NK-92 (cell line): ENCODE measurements around the gene OTOGL.
"Not testable (repeated sequence)": the region's sequence is repeated elsewhere in the genome, so short reads cannot be mapped to it uniquely, and the experiment has no call there.

Source experiments
- DNase-seq: peaks from one replicate; lab custom pipeline; 2025; ENCODE audit not compliant: unreplicated experiment; lab: John Stamatoyannopoulos, UW

Gene OTOGL

GRCh38 chr12:80213871-80214270 lies 114.5 kb downstream of the OTOGL start:
- no peak for DNase-seq

- DNase-seq = no peak
These were observed 117.7 kb downstream of the OTOGL start for GRCh38 chr12:80217011-80217535.

- not testable (repeated sequence) for DNase-seq
These were observed 119.6 kb downstream of the OTOGL start for GRCh38 chr12:80218925-80219324.

GRCh38 chr12:80219345-80219744 lies 120.0 kb downstream of the OTOGL start:
- DNase-seq = no peak

- no peak for DNase-seq
These were observed 122.9 kb downstream of the OTOGL start for GRCh38 chr12:80222261-80222660.

- no peak for DNase-seq
These were observed 127.2 kb downstream of the OTOGL start for GRCh38 chr12:80226576-80226975.

- not testable (repeated sequence) for DNase-seq
These were observed 128.6 kb downstream of the OTOGL start for GRCh38 chr12:80227904-80228303.

- DNase-seq = no peak
These were observed 130.7 kb downstream of the OTOGL start for GRCh38 chr12:80230068-80230467.

GRCh38 chr12:80232837-80233236 lies 133.5 kb downstream of the OTOGL start:
- no peak for DNase-seq

- DNase-seq = no peak
These were observed 134.6 kb downstream of the OTOGL start for GRCh38 chr12:80233926-80234325.

- no peak for DNase-seq
These were observed 135.3 kb downstream of the OTOGL start for GRCh38 chr12:80234667-80235066.

GRCh38 chr12:80235944-80236343 lies 136.6 kb downstream of the OTOGL start:
- no peak for DNase-seq

GRCh38 chr12:80239867-80240266 lies 140.5 kb downstream of the OTOGL start:
- no peak for DNase-seq

- DNase-seq = no peak
These were observed 142.4 kb downstream of the OTOGL start for GRCh38 chr12:80241576-80242273.

- DNase-seq = no peak
These were observed 143.0 kb downstream of the OTOGL start for GRCh38 chr12:80242321-80242720.

GRCh38 chr12:80249581-80249980 lies 150.2 kb downstream of the OTOGL start:
- DNase-seq = not testable (repeated sequence)

- DNase-seq = no peak
These were observed 158.6 kb downstream of the OTOGL start for GRCh38 chr12:80257920-80258319.

- no peak for DNase-seq
These were observed 160.9 kb downstream of the OTOGL start for GRCh38 chr12:80260269-80260668.

- no peak for DNase-seq
These were observed 162.1 kb downstream of the OTOGL start for GRCh38 chr12:80261403-80261802.

GRCh38 chr12:80262346-80262745 lies 163.0 kb downstream of the OTOGL start:
- DNase-seq = no peak

GRCh38 chr12:80262771-80263170 lies 163.4 kb downstream of the OTOGL start:
- no peak for DNase-seq

GRCh38 chr12:80264386-80264785 lies 165.0 kb downstream of the OTOGL start:
- DNase-seq = no peak

- no peak for DNase-seq
These were observed 165.6 kb downstream of the OTOGL start for GRCh38 chr12:80264891-80265290.
